Measurements from ENCODE around the gene PGGHG. TPM values are rescaled to one million over a fixed set of nuclear protein-coding genes. Genes with fewer than 3 reads are reported as not detected.

The PGGHG gene
- total RNA-seq, 1 donor from 2014 or later, result 14.4 TPM

DNA sequence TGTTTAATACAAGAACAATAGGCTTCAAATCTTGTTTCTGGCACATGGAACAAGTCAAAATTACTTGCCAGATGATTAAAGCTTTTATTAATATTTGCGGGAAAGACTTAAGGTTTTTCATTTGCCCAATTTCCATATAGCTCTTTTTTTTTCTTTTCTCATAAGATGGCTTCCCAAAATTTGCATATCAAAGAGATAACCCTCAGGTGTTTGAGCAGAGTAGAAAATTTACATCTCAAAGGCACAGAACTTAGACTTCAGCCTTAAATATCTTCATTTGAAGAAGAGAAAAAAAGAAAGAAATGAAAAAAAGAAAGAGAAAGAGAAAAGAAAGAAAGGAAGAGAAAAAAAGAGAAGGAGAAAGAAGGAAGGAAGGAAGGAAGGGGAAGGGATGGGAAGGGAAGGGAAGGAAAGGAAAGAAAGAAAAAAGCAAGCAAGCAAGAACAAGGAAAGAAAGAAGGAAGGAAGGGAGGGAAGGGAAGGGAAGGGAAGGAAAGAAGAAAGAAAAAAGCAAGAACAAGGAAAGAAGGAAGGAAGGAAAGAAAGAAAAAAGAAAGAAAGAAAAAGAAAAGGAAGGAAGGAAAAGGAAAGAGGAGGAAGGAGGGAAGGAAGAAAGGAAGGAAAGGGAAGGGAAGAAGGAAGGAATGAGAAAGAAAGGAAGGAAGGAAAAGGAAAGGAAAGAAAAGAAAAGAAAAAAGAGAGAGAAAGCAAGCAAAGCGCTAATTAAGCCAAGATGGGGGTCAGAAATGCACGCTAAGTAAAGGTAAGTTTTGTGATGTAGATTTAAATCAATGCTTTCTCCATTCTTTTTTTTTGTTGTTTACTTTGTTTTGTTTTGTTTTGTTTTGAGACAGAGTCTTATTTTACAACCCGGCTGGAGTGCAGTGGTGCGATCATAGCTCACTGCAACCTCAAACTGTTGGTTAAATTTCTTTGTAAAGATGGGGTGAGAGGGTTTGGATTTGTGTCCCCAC, 51.9 kb downstream of the PGGHG start:
- H3K27me3 Mint-ChIP-seq (ENCODE audit: unreplicated experiment), result peaks cover 1% of the 10 kb centered on the region
- DNase-seq, result no peak
- no peak overlapping the region for H3K4me3 Mint-ChIP-seq (ENCODE audit: unreplicated experiment)
- H3K9me3 Mint-ChIP-seq (ENCODE audit: unreplicated experiment), result no peaks in the 10 kb centered on the region
- H3K27ac Mint-ChIP-seq (ENCODE audit: unreplicated experiment), result no peak overlapping the region
- TF ChIP-seq, protein P1, sequence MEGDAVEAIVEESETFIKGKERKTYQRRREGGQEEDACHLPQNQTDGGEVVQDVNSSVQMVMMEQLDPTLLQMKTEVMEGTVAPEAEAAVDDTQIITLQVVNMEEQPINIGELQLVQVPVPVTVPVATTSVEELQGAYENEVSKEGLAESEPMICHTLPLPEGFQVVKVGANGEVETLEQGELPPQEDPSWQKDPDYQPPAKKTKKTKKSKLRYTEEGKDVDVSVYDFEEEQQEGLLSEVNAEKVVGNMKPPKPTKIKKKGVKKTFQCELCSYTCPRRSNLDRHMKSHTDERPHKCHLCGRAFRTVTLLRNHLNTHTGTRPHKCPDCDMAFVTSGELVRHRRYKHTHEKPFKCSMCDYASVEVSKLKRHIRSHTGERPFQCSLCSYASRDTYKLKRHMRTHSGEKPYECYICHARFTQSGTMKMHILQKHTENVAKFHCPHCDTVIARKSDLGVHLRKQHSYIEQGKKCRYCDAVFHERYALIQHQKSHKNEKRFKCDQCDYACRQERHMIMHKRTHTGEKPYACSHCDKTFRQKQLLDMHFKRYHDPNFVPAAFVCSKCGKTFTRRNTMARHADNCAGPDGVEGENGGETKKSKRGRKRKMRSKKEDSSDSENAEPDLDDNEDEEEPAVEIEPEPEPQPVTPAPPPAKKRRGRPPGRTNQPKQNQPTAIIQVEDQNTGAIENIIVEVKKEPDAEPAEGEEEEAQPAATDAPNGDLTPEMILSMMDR (IDR thresholded peaks at IDR 0.05; ENCODE audit: partially characterized antibody, unreplicated experiment), result no peak
- no peaks in the 10 kb centered on the region for H3K36me3 Mint-ChIP-seq (ENCODE audit: unreplicated experiment)
- H3K4me1 Mint-ChIP-seq (ENCODE audit: low read depth, unreplicated experiment), result peaks cover 2% of the 10 kb centered on the region

DNA sequence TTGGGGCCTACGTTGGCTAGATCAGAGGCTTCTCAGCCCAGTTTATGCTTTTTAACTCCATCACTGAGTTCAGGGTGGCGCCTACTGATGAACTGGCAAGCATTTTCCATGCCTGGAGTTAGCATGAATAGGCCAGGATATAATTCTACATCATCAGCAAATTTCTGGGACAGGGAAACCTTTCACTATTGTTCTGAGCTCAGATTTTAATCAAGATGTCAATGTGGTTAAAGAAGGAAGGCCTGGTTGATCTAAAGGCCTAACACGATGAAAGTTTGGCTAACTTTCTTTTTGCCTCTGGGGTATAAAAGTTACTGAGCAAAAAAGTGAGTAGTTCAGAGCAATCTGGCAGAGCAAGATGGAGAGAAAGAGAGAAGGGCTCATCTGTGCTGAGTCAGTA, 53.4 kb downstream of the PGGHG start:
- H3K4me1 Mint-ChIP-seq (ENCODE audit: low read depth, unreplicated experiment), result peaks cover 2% of the 10 kb centered on the region
- no peak for DNase-seq
- H3K36me3 Mint-ChIP-seq (ENCODE audit: unreplicated experiment), result no peaks in the 10 kb centered on the region
- H3K9me3 Mint-ChIP-seq (ENCODE audit: unreplicated experiment), result no peaks in the 10 kb centered on the region
- H3K27me3 Mint-ChIP-seq (ENCODE audit: unreplicated experiment), result peaks cover 1% of the 10 kb centered on the region
- TF ChIP-seq, protein P1 (IDR thresholded peaks at IDR 0.05; ENCODE audit: partially characterized antibody, unreplicated experiment), result no peak
- no peak overlapping the region for H3K27ac Mint-ChIP-seq (ENCODE audit: unreplicated experiment)
- no peak overlapping the region for H3K4me3 Mint-ChIP-seq (ENCODE audit: unreplicated experiment)

DNA sequence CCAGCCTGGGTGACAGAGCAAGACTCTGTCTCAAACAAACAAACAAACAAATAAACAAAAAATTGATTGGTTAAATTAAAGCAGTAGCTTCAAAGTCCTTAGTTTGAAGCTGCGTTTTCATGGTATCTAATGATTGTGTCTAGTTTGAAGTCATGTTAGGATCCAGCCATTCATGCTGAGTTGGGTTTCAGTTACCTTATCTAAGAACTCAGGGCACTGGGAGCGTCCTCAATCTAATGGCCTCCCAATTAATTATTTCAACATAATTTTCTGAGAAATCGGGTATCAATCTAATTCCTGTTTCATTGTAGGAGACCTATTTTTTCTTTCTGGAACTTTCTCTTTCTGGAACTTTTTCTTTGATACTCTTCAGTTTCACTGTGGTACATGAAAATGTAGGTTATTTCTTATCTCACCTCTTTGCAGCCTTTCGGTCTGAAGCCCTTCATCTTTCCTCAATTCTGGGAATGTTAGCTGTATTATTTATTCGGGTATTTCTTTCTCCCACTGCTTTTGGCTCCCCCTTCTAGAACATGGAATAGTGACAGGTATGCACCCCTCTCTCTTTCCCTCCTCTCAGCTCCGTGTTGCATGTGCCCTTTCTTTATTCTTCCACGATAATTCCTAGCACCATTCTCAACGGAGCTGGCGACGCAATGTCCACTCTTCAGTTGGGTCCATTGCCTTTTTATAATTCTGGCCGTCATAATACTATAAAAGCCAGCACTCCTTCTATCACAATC, 56.1 kb downstream of the PGGHG start:
- Mint-ChIP-seq H3K27ac (ENCODE audit: unreplicated experiment) (no peak overlapping the region), H3K9me3 (ENCODE audit: unreplicated experiment) (no peaks in the 10 kb centered on the region)
- TF ChIP-seq, protein P1 (IDR thresholded peaks at IDR 0.05; ENCODE audit: partially characterized antibody, unreplicated experiment), result no peak

More for the DNA sequence above, 56.1 kb downstream of the PGGHG start:
- H3K36me3 Mint-ChIP-seq (ENCODE audit: unreplicated experiment), result no peaks in the 10 kb centered on the region
- H3K4me3 Mint-ChIP-seq (ENCODE audit: unreplicated experiment), result no peak overlapping the region
- DNase-seq, result no peak
- H3K4me1 Mint-ChIP-seq (ENCODE audit: low read depth, unreplicated experiment), result peaks cover 2% of the 10 kb centered on the region
- peaks cover 1% of the 10 kb centered on the region for H3K27me3 Mint-ChIP-seq (ENCODE audit: unreplicated experiment)

Other genes with a start within 250 kb of the PGGHG start
- not detected for gene SCGB1C1, start 96.0 kb upstream of the PGGHG start, total RNA-seq (ENCODE audit: unreplicated experiment)
- gene BET1L, start 81.7 kb upstream of the PGGHG start, total RNA-seq (ENCODE audit: unreplicated experiment), result 45.5 TPM
- gene RIC8A, start 81.4 kb upstream of the PGGHG start, total RNA-seq (ENCODE audit: unreplicated experiment), result 95.5 TPM
- gene SIRT3, start 52.8 kb upstream of the PGGHG start, total RNA-seq (ENCODE audit: unreplicated experiment), result 23.6 TPM
- 136 TPM for gene PSMD13, start 52.1 kb upstream of the PGGHG start, total RNA-seq (ENCODE audit: unreplicated experiment)
- not detected for gene NLRP6, start 10.7 kb upstream of the PGGHG start, total RNA-seq (ENCODE audit: unreplicated experiment)
- not detected for gene IFITM5, start 10.4 kb downstream of the PGGHG start, total RNA-seq (ENCODE audit: unreplicated experiment)
- gene IFITM2, start 18.7 kb downstream of the PGGHG start, total RNA-seq (ENCODE audit: unreplicated experiment), result 2.5 TPM
- gene IFITM1, start 24.9 kb downstream of the PGGHG start, total RNA-seq (ENCODE audit: unreplicated experiment), result 2.6 TPM
- 0.93 TPM for gene IFITM3, start 31.7 kb downstream of the PGGHG start, total RNA-seq (ENCODE audit: unreplicated experiment)
- gene B4GALNT4, start 80.4 kb downstream of the PGGHG start, total RNA-seq (ENCODE audit: unreplicated experiment), result 418 TPM
- gene PKP3, start 105.1 kb downstream of the PGGHG start, total RNA-seq (ENCODE audit: unreplicated experiment), result not detected
- gene SIGIRR, start 125.9 kb downstream of the PGGHG start, total RNA-seq (ENCODE audit: unreplicated experiment), result 26.5 TPM
- 1.8 TPM for gene ANO9, start 152.9 kb downstream of the PGGHG start, total RNA-seq (ENCODE audit: unreplicated experiment)
- 123 TPM for gene PTDSS2, start 161.2 kb downstream of the PGGHG start, total RNA-seq (ENCODE audit: unreplicated experiment)
- 85.9 TPM for gene RNH1, start 218.1 kb downstream of the PGGHG start, total RNA-seq (ENCODE audit: unreplicated experiment)
- 140 TPM for gene HRAS, start 246.4 kb downstream of the PGGHG start, total RNA-seq (ENCODE audit: unreplicated experiment)
- gene LRRC56, start 248.4 kb downstream of the PGGHG start, total RNA-seq (ENCODE audit: unreplicated experiment), result 2.6 TPM